GM21390 (cell line): ENCODE data around the gene SEPTIN8.

Source experiments
- ATAC-seq: cut with Tn5 transposase; IDR thresholded peaks from one replicate; pipeline ENCODE4 v1.9.1; 2021; ENCODE audit not compliant: unreplicated experiment

Gene SEPTIN8

GRCh38 chr5:132718544-132719312, 58.3 kb downstream of the SEPTIN8 start:
- ATAC-seq: no peak

DNA sequence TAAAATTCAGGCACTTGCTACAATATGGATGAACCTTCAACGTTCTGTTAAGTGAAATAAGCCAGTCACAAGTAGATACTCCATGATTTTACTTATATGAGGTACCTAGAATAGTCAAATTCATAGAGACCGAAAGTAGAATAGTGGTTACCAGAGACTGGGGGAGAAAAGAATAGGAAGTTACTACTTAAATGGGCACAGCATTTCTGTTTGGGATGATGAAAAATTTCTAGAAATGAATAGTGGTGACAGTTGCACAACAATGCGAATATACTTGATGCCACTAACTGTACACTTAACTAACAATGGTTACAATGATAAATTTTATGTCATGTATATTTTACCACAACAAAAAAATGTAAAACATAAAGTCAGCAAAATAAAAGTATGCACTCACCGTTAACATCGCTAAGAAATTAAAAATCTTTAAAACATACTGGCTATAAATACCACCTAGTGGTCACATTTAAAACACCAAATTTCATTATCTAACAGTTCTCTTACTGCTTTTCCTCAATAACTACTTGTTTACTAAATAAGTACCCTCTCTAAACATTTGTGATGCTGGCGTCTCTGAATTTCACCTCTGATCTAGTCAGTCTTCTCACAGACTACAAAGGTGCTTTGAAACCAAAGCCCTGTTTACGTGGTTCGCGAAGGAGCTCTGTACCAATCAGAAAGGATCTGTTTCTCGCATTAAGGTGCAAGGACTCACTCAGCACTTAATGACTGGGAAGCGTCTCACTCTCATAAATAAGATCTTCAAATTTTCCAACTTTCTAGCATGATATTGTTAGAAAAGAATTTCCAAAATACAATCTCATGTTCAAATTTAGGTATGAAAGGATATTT, 62.4 kb downstream of the SEPTIN8 start:
- no peak for ATAC-seq

- no peak for ATAC-seq
Measured at GRCh38 chr5:132708645-132709044, 68.4 kb downstream of the SEPTIN8 start.

GRCh38 chr5:132704875-132705274, 72.2 kb downstream of the SEPTIN8 start:
- ATAC-seq: no peak
